Ramos (cell line): ENCODE results near the gene RBM22.
"Not testable (repeated sequence)": the region's sequence is repeated elsewhere in the genome, so short reads cannot be mapped to it uniquely, and the experiment has no call there.

Experiments used
- in situ Hi-C: fragments of 300-500 bp; cut with MboI; formaldehyde crosslinking; loops from one replicate; pipeline ENCODE4 v1.14.3; 2022; ENCODE audit warnings: low sequenced_read_pairs; ENCODE audit not compliant: unreplicated experiment

Gene RBM22

DNA sequence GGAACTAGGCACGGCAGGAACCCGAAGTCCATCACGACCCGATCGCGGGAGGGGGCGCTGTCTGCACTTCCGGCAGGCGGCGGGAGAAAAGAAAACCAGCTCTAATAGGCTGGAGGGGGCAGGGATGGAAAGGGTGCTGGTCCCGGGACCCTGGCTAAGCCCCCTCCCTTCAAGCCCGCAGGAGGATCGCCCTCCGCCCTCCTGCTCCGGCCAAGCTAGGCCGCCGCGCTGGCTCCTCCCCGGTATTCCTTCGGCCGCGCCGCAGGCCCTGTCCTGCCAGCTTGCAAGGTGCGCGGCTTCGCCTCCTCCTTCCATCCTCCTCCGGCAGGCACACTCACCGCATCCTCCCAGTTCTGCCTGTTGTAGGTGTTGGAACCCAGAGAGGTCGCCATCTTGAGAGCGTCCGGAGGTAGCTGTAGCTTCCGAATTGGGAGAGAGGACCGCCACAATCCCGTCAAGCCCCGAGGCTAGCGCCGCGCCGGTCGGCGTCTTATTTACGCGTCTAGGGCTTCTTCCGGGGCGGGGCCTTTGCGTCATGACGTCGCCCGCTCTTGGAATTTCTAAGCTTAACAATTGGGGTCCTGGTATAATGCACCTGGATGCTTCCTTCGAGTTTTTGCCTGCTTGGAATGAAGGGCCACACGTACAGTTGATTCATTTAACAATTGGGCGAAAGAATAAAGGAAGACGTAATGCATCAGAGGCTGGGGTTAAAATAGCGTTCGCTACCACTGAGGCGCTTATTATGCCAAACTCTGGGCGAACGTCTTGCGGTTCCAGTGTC is at the start of gene RBM22:
Gene RBM22 (minus strand): TSS at position 469 of the 784 bp plus-strand sequence. CDS start 77 bp downstream, at position 392.
- in situ Hi-C loops, result no loop called here

DNA sequence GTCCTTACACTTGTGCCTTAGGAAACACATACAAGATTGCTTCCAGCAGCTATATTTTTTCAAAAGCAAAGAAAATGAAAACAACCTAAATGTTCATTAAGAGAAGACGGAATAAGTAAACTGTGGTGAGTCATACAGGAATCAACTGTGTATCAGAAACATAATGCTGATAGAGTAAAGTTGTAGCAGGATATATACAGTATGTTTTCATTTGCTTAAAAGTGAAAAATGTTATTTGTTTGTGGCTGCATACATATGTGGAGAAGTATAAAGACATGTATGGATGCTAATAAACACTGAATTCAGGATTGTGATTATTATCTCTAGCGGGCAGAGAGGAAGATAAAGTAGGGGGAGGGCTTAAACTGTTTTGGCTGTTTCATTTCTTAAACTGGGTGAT is 49.6 kb upstream of the RBM22 start:
- in situ Hi-C loops, result no loop called here

GRCh38 chr5:150743142-150743488 is 42.3 kb upstream of the RBM22 start:
- in situ Hi-C loops, result not testable (repeated sequence)

GRCh38 chr5:150742455-150743141 is 41.7 kb upstream of the RBM22 start:
- in situ Hi-C loops, result not testable (repeated sequence)

DNA sequence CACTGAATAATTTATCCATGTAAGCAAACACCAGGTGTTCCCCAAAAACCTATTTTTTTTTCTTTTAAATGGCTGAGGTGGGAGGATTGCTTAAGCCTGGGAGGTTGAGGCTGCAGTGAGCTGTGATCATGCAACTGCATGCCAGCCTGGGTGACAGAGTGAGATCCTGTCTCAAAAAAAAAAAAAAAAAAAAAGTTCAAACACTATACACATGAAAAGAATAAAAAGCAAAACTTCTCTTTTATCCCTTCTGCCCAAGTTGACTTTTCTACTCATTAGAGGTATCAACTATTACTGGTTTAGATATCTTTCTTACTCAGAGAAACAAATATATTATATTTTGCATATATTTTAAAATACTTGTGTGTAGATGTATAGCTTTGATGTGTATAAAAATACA is 40.1 kb upstream of the RBM22 start:
- in situ Hi-C loops, result no loop called here

GRCh38 chr5:150738862-150739261 is 38.0 kb upstream of the RBM22 start:
- in situ Hi-C loops, result no loop called here

DNA sequence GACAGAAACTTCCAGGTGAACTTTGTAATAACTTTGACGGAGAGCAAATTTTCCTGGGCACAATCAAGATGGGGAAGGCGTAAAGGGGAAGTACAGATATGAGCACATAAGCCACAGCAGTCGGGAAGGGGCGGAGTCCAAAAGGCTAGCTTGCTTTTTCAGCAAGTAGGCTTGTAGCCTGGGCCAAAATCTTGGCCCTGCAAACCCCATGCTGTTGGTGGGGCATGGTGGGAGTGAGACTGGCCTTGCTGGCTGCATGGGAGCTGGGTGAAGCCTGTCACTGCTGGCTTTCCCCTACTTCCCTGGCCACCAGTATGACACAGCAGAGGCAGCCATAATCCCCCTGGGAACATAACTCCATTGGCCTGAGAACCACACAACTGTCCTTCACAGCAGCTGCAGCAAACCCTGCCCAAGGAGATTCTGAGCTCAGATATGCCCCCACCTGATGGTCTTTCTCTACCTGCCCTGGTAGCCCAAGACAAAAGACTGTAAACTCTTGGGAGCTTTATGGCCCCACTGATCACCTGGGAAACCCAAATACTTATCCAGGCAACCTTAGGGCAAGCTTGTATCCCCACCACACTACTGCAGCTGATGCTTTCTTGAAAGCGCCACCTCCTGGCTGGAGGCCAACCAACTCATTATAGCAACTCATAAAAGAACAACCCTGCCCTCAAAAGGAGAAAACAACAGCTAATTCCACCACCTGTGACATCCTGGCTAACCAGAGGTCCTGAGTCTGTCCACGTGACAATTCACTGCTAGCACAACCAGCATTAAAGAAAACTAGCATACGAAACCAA is 33.9 kb upstream of the RBM22 start:
- in situ Hi-C loops, result no loop called here

- in situ Hi-C loops, result no loop called here
These were observed 30.9 kb upstream of the RBM22 start for GRCh38 chr5:150731669-150732242.

DNA sequence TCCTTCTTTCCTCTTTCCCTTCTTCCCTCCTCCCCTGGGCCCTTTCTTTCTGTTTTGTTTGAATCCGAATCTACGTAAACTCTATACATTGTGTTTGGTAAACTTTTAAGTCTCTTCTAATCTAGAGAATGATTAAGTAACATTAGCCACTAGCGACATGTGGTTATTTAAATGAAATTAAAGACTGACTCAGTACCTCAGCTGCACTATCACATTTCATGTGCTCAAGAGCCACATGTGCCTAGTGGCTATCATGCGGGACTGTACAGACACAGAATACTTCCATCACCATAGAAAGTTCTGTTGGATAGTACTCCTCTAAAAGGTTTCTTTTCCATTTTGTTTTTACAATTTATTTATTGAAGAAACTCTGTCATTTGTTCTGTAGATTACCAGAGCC is 29.0 kb upstream of the RBM22 start:
- in situ Hi-C loops, result no loop called here

DNA sequence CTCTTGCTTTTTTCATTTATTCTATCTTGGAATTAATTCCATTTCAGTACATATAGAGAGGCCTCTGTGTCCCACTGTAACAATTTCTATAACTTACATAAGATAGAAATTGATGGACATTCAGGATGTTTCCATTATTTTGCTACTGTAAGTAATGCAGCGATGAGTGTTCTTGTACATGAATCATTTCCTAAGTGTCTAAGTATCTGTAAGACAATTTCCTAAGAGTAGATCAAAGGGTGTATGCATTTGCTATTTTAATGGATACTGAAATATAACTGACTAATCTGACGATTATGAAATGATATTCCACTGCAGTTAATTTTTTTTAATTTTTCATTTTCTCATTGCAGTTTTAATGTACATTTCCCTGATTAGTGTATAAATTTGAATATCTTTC is 23.0 kb upstream of the RBM22 start:
- in situ Hi-C loops, result no loop called here

DNA sequence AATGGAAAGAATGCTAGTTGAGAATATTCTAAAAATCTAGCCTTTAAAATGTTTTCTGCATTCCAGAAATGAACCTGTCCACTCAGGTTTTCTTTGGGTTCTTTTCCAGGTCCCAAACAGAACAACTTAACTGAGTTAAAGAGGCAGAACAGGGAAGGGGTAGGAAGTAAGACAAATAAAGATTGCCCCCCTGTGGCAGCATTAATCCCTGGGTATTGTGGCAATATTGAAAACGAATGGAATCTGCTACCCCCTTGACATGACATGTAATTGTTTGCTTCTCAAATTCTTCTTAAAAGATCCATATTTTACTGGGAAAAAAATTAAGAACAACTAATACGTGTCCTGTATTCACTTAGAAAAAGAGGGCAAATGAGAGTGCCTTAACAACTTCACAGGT is 9.3 kb upstream of the RBM22 start:
- in situ Hi-C loops, result no loop called here

GRCh38 chr5:150706776-150707390 is 6.0 kb upstream of the RBM22 start:
- in situ Hi-C loops, result no loop called here

DNA sequence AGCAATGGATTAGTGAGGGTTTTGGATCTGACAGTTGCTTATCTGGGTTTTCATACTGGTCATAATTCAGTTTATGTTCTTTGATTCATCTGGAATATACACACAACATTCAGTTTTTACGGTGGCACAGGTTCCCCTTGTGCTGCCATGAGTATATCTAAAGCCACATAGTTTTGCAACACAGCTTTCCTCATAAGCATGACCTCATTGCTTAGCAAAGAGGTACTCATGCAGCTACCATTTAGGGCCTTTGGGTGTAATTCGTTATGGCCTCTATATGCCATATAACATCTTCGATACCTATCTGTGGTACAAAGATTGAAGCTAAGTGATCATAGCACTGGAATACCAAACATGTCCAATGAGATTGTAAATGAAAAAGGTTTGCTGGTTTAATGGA is 2.9 kb upstream of the RBM22 start:
- in situ Hi-C loops, result no loop called here

- in situ Hi-C loops, result no loop called here
These were observed 642 bp downstream of the RBM22 start for GRCh38 chr5:150700246-150700593.

DNA sequence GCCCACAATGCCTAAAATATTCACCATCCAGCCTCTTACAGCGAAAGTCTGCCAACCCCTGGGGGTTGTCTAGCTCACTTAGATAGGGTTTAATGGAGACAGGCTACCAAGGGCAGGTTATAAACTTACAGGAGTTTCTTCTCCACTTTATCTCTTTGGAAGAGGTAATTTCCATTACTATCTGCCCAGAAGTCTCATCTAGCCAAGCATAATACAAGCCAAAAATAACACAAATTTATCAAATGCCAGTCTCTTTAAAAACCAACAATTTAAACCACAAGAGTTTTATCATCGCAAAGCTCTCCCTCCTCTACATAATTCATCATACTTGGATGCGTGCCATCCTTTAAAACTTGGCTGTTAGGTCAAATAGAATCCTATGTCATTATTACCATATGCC is 6.2 kb downstream of the RBM22 start:
- in situ Hi-C loops, result no loop called here

- in situ Hi-C loops, result no loop called here
These were observed 8.6 kb downstream of the RBM22 start for GRCh38 chr5:150692276-150692675.

- in situ Hi-C loops, result no loop called here
These were observed 10.1 kb downstream of the RBM22 start for GRCh38 chr5:150690760-150691159.

- in situ Hi-C loops, result no loop called here
These were observed 11.7 kb downstream of the RBM22 start for GRCh38 chr5:150689120-150689519.

- in situ Hi-C loops, result no loop called here
These were observed 24.3 kb downstream of the RBM22 start for GRCh38 chr5:150676578-150676977.

- in situ Hi-C loops, result no loop called here
These were observed 25.8 kb downstream of the RBM22 start for GRCh38 chr5:150675069-150675468.
